Type B pancreatic cell (in vitro differentiated cells): ENCODE results near the gene MCCC1. TPM values are rescaled to one million over a fixed set of nuclear protein-coding genes. Genes with fewer than 3 reads are reported as not detected.

Source experiments
- DNase-seq: peaks from one replicate; pipeline ENCODE4 v3.0.0; 2021; ENCODE audit warnings: mixed read lengths; ENCODE audit not compliant: unreplicated experiment; ENCODE audit errors: extremely low spot score
- H3K27ac Mint-ChIP-seq: 2 replicates; pipeline ENCODE4 v1.8.0; 2021; ENCODE audit warnings: mild to moderate bottlenecking, mixed read lengths
- H3K27me3 Mint-ChIP-seq: 2 replicates; pipeline ENCODE4 v1.8.0; 2021; ENCODE audit warnings: mixed read lengths
- H3K36me3 Mint-ChIP-seq: 2 replicates; pipeline ENCODE4 v1.8.0; 2021; ENCODE audit warnings: mixed read lengths
- H3K4me1 Mint-ChIP-seq: one replicate; pipeline ENCODE4 v1.8.0; 2021; ENCODE audit warnings: mixed read lengths; ENCODE audit not compliant: unreplicated experiment
- H3K4me3 Mint-ChIP-seq: 2 replicates; pipeline ENCODE4 v1.8.0; 2021; ENCODE audit warnings: mild to moderate bottlenecking, mixed read lengths
- H3K9me3 Mint-ChIP-seq: 2 replicates; pipeline ENCODE4 v1.8.0; 2021; ENCODE audit warnings: mixed read lengths
- total RNA-seq: library from RNA; stranded (reverse); gene quantifications from 2 replicates; pipeline ENCODE4 v1.2.1, GENCODE V29; 2021; ENCODE audit warnings: low replicate concordance
- TF ChIP-seq, protein P1 (sequence below): fragments of 200-600 bp; sonication (generic); conservative IDR thresholded peaks from 2 replicates; pipeline ENCODE4 v1.5.0; 2021; ENCODE audit warnings: antibody characterized with exemption, mild to moderate bottlenecking

MCCC1 gene
- total RNA-seq, 1 donor from 2014 or later: 40.9 TPM

DNA sequence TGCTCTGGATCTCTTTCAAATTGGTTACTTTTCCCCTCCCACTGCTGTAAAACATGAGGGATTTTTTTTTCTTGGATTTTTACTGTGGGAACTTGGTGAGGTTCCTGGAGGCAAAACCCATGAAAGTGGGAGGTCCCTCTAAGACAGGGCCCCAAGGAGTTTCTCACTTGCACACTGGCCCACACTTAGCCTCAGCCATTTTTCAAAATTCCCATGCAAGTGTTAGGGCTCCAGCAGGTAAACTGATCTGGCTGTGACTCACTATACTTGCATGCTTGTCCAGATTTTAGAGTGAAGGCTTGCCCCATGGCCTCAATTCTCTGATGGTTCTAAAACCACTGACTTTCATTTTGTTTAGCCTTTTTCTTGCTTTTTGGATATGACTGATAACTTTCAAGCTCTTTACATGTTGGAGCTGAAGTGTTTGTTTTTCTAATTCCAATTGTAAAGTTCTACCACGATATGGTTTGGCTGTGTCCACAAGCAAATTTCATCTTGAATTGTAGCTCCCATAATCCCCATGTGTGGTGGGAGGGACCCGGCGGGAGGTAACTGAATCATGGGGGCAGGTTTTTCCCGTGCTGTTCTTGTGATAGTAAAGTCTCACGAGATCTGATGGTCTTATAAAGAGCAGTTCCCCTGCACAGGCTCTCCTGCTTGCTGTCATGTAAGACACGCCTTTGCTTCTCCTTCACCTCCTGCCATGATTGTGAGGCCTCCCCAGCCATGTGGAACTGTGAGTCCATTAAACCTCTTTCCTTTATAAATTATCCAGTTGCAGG, 37.7 kb downstream of the MCCC1 start:
- H3K36me3 Mint-ChIP-seq: peaks cover 21% of the 10 kb centered on the region
- no peaks in the 10 kb centered on the region for H3K9me3 Mint-ChIP-seq

DNA sequence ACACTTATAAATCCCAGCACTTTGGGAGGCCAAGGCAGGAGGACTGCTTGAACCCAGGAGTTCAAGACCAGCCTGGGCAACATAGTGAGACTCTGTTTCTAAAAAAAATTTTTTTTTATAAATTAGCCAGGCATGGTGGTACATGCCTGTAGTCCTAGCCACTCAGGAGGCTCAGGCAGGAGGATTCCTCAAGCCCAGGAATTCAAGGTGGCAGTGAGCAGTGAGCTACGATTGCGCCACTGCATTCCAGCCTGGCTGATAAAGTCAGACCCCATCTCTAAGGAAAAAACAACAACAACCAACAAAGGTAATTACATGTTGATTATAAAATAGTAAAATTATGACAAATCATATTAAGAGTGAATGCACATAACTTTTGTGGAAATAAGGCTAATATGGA, 40.9 kb downstream of the MCCC1 start:
- no peak overlapping the region for H3K4me3 Mint-ChIP-seq
- TF ChIP-seq, protein P1, sequence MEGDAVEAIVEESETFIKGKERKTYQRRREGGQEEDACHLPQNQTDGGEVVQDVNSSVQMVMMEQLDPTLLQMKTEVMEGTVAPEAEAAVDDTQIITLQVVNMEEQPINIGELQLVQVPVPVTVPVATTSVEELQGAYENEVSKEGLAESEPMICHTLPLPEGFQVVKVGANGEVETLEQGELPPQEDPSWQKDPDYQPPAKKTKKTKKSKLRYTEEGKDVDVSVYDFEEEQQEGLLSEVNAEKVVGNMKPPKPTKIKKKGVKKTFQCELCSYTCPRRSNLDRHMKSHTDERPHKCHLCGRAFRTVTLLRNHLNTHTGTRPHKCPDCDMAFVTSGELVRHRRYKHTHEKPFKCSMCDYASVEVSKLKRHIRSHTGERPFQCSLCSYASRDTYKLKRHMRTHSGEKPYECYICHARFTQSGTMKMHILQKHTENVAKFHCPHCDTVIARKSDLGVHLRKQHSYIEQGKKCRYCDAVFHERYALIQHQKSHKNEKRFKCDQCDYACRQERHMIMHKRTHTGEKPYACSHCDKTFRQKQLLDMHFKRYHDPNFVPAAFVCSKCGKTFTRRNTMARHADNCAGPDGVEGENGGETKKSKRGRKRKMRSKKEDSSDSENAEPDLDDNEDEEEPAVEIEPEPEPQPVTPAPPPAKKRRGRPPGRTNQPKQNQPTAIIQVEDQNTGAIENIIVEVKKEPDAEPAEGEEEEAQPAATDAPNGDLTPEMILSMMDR: no peak
- no peaks in the 10 kb centered on the region for H3K9me3 Mint-ChIP-seq
- H3K27ac Mint-ChIP-seq: no peak overlapping the region
- H3K27me3 Mint-ChIP-seq: no peaks in the 10 kb centered on the region
- no peaks in the 10 kb centered on the region for H3K4me1 Mint-ChIP-seq
- no peak for DNase-seq
- H3K36me3 Mint-ChIP-seq: peaks cover 5% of the 10 kb centered on the region

More for the DNA sequence above, 37.7 kb downstream of the MCCC1 start:
- Mint-ChIP-seq H3K4me3 (no peak overlapping the region), H3K4me1 (no peaks in the 10 kb centered on the region), H3K27ac (no peak overlapping the region), H3K27me3 (no peaks in the 10 kb centered on the region)
- TF ChIP-seq, protein P1: no peak
- DNase-seq: no peak

DNA sequence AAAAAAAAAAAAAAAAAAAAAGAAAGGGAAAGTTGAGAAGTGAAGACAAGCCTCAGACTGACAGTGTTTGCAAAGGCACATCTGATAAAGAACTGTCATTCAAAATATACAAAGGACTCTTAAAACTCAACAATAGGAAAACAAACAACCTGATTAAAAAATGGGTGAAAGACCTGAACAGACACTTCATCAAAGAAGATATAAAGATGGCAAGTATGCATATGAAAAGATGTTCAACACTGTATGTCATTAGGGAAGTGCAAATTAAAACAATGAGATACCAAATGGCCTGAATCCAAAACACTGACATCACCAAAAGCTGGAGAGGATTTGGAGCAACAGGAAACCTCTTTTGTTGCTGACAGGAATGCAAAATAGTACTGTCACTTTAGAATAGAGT, 48.6 kb downstream of the MCCC1 start:
- Mint-ChIP-seq H3K4me1 (peaks cover 6% of the 10 kb centered on the region), H3K36me3 (peaks cover 43% of the 10 kb centered on the region), H3K9me3 (peaks cover 9% of the 10 kb centered on the region), H3K4me3 (no peak overlapping the region), H3K27me3 (no peaks in the 10 kb centered on the region), H3K27ac (no peak overlapping the region)
- TF ChIP-seq, protein P1: no peak
- no peak for DNase-seq

DNA sequence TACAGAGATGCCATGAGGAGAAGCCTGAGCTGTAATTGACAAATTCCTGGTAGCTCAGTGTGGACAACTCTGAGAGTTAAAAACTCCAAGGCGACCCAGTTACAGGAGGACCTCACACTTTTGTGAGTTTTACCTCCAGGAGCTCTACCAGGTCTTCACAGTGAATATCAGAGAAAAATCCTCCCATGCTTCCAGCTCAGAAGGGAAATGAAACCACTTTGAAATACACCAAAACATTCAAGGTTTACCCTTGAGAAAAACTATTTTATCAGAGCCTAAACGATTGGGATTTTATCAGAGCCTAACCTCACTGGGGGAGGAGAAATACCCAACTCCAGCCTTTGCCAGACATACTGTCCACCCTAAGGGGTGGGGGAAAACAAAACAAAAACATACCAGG, 52.4 kb downstream of the MCCC1 start:
- DNase-seq: no peak
- Mint-ChIP-seq H3K27ac (no peak overlapping the region), H3K9me3 (peaks cover 9% of the 10 kb centered on the region), H3K36me3 (peaks cover 54% of the 10 kb centered on the region), H3K4me3 (no peak overlapping the region), H3K4me1 (peaks cover 6% of the 10 kb centered on the region), H3K27me3 (no peaks in the 10 kb centered on the region)
- TF ChIP-seq, protein P1: no peak

DNA sequence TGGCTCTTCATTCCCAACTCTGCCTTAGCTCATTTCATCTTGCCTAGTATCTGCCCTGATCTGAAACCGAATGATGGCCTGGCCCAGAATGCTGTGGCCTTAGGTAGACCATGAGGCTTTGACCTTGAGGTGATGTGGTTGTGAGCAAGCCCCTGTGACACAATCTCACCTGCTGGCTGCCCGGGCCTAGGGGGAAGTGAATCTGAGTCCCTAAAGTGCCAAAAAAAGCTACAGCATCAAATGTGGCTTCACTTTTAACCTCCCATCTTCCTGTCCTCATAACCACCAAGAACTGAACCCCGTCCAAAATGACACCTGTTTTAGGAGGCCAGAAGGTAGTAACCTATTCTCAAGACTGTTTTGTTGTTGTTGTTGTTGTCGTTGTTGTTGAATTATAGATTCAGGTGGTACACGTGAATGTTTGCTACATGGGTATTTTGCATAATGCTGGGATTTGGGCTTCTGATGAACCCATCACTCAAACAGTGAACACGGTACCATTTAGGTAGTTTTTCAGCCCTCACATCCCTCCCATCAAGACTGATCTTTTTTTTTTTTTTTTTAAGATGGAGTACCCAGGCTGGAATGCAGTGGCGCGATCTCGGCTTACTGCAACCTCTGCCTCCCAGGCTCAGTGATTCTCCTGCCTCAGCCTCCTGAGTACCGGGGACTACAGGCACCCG, 54.6 kb downstream of the MCCC1 start:
- H3K9me3 Mint-ChIP-seq: peaks cover 6% of the 10 kb centered on the region
- no peak for DNase-seq
- TF ChIP-seq, protein P1: no peak
- H3K4me3 Mint-ChIP-seq: no peak overlapping the region
- H3K36me3 Mint-ChIP-seq: peaks cover 45% of the 10 kb centered on the region
- H3K4me1 Mint-ChIP-seq: peaks cover 6% of the 10 kb centered on the region
- H3K27ac Mint-ChIP-seq: no peak overlapping the region
- H3K27me3 Mint-ChIP-seq: no peaks in the 10 kb centered on the region
